ENCODE results near the gene KCNK10.
A peak's percentile ranks its signal among the peaks of the same experiment; 100 is the strongest.

GRCh38 chr14:88168498-88169165 is 154.4 kb downstream of the KCNK10 start:
- TF ChIP-seq, protein P1, sequence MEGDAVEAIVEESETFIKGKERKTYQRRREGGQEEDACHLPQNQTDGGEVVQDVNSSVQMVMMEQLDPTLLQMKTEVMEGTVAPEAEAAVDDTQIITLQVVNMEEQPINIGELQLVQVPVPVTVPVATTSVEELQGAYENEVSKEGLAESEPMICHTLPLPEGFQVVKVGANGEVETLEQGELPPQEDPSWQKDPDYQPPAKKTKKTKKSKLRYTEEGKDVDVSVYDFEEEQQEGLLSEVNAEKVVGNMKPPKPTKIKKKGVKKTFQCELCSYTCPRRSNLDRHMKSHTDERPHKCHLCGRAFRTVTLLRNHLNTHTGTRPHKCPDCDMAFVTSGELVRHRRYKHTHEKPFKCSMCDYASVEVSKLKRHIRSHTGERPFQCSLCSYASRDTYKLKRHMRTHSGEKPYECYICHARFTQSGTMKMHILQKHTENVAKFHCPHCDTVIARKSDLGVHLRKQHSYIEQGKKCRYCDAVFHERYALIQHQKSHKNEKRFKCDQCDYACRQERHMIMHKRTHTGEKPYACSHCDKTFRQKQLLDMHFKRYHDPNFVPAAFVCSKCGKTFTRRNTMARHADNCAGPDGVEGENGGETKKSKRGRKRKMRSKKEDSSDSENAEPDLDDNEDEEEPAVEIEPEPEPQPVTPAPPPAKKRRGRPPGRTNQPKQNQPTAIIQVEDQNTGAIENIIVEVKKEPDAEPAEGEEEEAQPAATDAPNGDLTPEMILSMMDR (IDR thresholded peaks at IDR 0.05; ENCODE audit: low read depth, low read length): peak; percentile 87
- no peak for TF ChIP-seq EZH2phosphoT487 (IDR thresholded peaks at IDR 0.05; ENCODE audit: low read depth)

Data from OCI-LY3 (cell line).